ENCODE results near the gene RTRAF. TPM values are rescaled to one million over a fixed set of nuclear protein-coding genes. Genes with fewer than 3 reads are reported as not detected.

RTRAF gene
- total RNA-seq, 4 donors from 2014 or later = 72.2 to 109 (median 84.7) TPM

- H3K27ac ChIP-seq = peak overlapping the region; percentile 68 to 79 (median 74)
- no peak overlapping the region for H3K4me3 ChIP-seq
- TF ChIP-seq POLR2AphosphoS5 (IDR thresholded peaks at IDR 0.05) (peak; percentile 4), EP300 (IDR thresholded peaks at IDR 0.05) (no peak)
- peaks cover 0 to 13% of the 10 kb centered on the region in 2 donors for H3K36me3 ChIP-seq
- peak; percentile 25 for ATAC-seq
- H3K9me3 ChIP-seq = no peaks in the 10 kb centered on the region
- no peaks in the 10 kb centered on the region for H3K27me3 ChIP-seq
- H3K4me1 ChIP-seq = peaks cover 17 to 80% (median 29%) of the 10 kb centered on the region in 3 donors
Observed at GRCh38 chr14:52059649-52060048, 70.3 kb downstream of the RTRAF start.

- H3K36me3 ChIP-seq = peaks cover 0 to 13% of the 10 kb centered on the region in 2 donors
- WGBS, 2 donors (ENCODE audit: low coverage in 1 of 2) = 0 to 13% methylated on average over 6 of the region's 6 CpGs
- H3K27ac ChIP-seq = peak overlapping the region; percentile 68 to 79 (median 74)
- no peak overlapping the region for H3K4me3 ChIP-seq
- no peaks in the 10 kb centered on the region for H3K27me3 ChIP-seq
- no peak for ATAC-seq
- H3K9me3 ChIP-seq = no peaks in the 10 kb centered on the region
- TF ChIP-seq, protein P1, sequence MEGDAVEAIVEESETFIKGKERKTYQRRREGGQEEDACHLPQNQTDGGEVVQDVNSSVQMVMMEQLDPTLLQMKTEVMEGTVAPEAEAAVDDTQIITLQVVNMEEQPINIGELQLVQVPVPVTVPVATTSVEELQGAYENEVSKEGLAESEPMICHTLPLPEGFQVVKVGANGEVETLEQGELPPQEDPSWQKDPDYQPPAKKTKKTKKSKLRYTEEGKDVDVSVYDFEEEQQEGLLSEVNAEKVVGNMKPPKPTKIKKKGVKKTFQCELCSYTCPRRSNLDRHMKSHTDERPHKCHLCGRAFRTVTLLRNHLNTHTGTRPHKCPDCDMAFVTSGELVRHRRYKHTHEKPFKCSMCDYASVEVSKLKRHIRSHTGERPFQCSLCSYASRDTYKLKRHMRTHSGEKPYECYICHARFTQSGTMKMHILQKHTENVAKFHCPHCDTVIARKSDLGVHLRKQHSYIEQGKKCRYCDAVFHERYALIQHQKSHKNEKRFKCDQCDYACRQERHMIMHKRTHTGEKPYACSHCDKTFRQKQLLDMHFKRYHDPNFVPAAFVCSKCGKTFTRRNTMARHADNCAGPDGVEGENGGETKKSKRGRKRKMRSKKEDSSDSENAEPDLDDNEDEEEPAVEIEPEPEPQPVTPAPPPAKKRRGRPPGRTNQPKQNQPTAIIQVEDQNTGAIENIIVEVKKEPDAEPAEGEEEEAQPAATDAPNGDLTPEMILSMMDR (IDR thresholded peaks at IDR 0.05) = peak in 1 of 4 experiments; percentile 32
- TF ChIP-seq EP300 (IDR thresholded peaks at IDR 0.05) = no peak
- TF ChIP-seq POLR2A (IDR thresholded peaks at IDR 0.05) = no peak
- TF ChIP-seq POLR2AphosphoS5 (IDR thresholded peaks at IDR 0.05) = no peak
- peaks cover 17 to 80% (median 29%) of the 10 kb centered on the region in 3 donors for H3K4me1 ChIP-seq
Observed at GRCh38 chr14:52060080-52060479, 70.7 kb downstream of the RTRAF start.

Other genes with a start within 250 kb of the RTRAF start
- 10 to 100 TPM; 15.7 to 21.2 (median 17.8) TPM for gene GNG2, start 128.9 kb upstream of the RTRAF start, total RNA-seq
- 10 to 100 TPM; 35.0 to 71.9 (median 63.3) TPM for gene NID2, start 79.5 kb downstream of the RTRAF start, total RNA-seq

Measured in gastroesophageal sphincter (tissue), 4 donors.